ENCODE data around the gene TSHR.
A peak's percentile ranks its signal among the peaks of the same experiment; 100 is the strongest.

The TSHR gene

DNA sequence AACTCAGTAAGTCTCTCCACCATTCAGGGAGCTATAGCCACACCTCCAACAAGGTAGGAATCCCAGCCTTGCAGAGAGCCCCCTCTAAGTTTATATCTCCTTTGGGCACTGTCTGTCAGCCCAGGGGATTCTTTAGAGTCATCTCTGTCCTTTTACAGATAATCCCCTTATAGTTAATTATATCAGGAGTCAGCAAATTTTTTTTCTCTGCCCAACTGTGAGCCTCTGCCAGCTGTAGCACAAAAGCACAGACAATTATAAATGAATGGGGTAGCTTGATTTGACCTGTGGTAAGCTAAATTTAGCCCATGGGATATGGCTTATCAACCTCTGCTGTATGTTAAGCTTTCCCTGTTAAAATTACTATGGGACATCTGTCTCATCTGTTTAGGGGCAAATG is 22.1 kb upstream of the TSHR start:
- ChIA-PET POLR2A (interaction anchor here (0.6 kb wide), 1 partner anchor 269 kb away, joined by 3 read pairs; no protein-coding TSS in a partner anchor), CTCF (interaction anchor here (1.2 kb wide), 1 partner anchor 8 kb away, joined by 6 read pairs; the partner anchor contains the start of gene CEP128)

GRCh38 chr14:80933686-80934085 is 21.7 kb upstream of the TSHR start:
- TF ChIP-seq, protein P1, sequence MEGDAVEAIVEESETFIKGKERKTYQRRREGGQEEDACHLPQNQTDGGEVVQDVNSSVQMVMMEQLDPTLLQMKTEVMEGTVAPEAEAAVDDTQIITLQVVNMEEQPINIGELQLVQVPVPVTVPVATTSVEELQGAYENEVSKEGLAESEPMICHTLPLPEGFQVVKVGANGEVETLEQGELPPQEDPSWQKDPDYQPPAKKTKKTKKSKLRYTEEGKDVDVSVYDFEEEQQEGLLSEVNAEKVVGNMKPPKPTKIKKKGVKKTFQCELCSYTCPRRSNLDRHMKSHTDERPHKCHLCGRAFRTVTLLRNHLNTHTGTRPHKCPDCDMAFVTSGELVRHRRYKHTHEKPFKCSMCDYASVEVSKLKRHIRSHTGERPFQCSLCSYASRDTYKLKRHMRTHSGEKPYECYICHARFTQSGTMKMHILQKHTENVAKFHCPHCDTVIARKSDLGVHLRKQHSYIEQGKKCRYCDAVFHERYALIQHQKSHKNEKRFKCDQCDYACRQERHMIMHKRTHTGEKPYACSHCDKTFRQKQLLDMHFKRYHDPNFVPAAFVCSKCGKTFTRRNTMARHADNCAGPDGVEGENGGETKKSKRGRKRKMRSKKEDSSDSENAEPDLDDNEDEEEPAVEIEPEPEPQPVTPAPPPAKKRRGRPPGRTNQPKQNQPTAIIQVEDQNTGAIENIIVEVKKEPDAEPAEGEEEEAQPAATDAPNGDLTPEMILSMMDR (IDR thresholded peaks at IDR 0.05; ENCODE audit: insufficient read depth, low read length, missing control alignments): no peak
- CTCF ChIA-PET: interaction anchor here (1.1 to 1.2 kb wide), 2 partner anchors 8 kb away, joined by 3 to 6 read pairs; partner anchors contain the start of gene CEP128
- H3K4me3 ChIP-seq (ENCODE audit: low read depth, low read length): no peak overlapping the region
- no peak for DNase-seq (ENCODE audit: low read depth, low spot score)
- POLR2A ChIA-PET: no interaction called here

More for the DNA sequence above, 22.1 kb upstream of the TSHR start:
- no peak overlapping the region for H3K4me3 ChIP-seq (ENCODE audit: low read depth, low read length)
- TF ChIP-seq, protein P1 (IDR thresholded peaks at IDR 0.05; ENCODE audit: insufficient read depth, low read length, missing control alignments): no peak
- no peak for DNase-seq (ENCODE audit: low read depth, low spot score)

GRCh38 chr14:80940146-80940545 is 15.3 kb upstream of the TSHR start:
- POLR2A ChIA-PET: no interaction called here
- H3K4me3 ChIP-seq (ENCODE audit: low read depth, low read length): no peak overlapping the region
- CTCF ChIA-PET: interaction anchor here (0.9 kb wide), 1 partner anchor 15 kb away, joined by 3 read pairs; the partner anchor contains the start of gene TSHR
- DNase-seq (ENCODE audit: low read depth, low spot score): no peak
- TF ChIP-seq, protein P1 (IDR thresholded peaks at IDR 0.05; ENCODE audit: insufficient read depth, low read length, missing control alignments): no peak

DNA sequence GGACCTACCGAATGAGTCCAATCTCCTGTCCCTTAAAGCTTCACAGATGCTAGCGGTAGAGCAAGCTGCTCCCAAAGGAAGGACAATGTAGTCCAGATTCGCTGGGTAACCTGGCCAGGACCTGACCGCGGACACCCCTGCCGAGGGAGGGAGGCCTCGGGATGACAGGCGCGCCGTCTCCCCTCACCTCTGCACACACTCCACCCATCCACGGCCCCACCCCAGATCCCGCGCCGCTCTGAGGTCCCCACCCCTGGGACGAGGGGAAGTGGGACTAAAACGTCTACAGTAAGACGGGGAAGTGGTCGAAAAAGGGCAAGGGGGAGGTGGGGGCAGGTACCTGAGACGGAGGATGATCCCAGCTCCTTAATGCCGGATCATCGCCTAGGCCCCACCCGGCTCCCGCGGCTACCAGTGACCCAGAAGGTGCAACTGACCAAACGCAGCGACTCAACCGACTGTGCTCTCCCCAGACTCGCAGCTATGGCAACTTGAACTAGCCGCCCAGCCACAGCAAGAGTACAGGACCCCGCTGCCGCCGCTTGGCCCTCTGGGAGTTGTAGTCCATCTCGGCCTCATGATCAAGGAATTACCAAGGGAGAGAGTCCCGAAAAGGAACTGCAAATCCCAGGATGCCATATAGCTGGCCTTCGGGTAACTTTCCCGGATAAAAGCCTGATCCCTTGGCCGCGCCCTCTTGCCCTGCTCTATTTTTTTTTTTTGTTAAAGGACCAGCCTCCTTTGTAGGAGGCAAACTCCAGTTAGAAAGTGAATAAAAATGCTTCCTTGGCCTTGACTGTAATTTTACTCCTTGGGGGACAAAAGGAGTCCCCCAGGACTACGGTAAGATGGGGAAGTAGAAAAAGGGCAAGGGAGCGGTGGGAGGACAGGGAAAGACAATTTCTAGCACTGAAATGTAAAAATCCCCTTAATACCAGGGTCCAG is 13.9 kb upstream of the TSHR start, which contains the start of gene CEP128:
TSS of gene CEP128 (minus strand) at position 498 of the 945 bp plus-strand sequence.
- ChIA-PET CTCF (interaction anchor here (0.6 to 3.5 kb wide), 7 partner anchors 7 to 1982 kb away, joined by 3 to 13 read pairs (median 5); partner anchors contain the start of gene TSHR), POLR2A (interaction anchor here (0.7 to 1.4 kb wide), 2 partner anchors 10 to 277 kb away, joined by 3 to 10 read pairs; no protein-coding TSS in a partner anchor)
- H3K4me3 ChIP-seq (ENCODE audit: low read depth, low read length): peak within 1 kb of the TSS; percentile 89
- DNase-seq (ENCODE audit: low read depth, low spot score): peak; percentile 81
- TF ChIP-seq, protein P1 (IDR thresholded peaks at IDR 0.05; ENCODE audit: insufficient read depth, low read length, missing control alignments): no peak

- POLR2A ChIA-PET: interaction anchor here (1.4 kb wide), 1 partner anchor 276 kb away, joined by 10 read pairs; no protein-coding TSS in a partner anchor
- DNase-seq (ENCODE audit: low read depth, low spot score): no peak
- CTCF ChIA-PET: interaction anchor here (0.9 to 3.5 kb wide), 6 partner anchors 8 to 54 kb away, joined by 3 to 13 read pairs (median 6); partner anchors contain the start of gene TSHR
- TF ChIP-seq, protein P1 (IDR thresholded peaks at IDR 0.05; ENCODE audit: insufficient read depth, low read length, missing control alignments): no peak
- H3K4me3 ChIP-seq (ENCODE audit: low read depth, low read length): peak overlapping the region; percentile 51
Measured at GRCh38 chr14:80942191-80942600, 13.2 kb upstream of the TSHR start.

Data from AG04449 (cell line).